ENCODE data around the gene AP1S1. TPM values are rescaled to one million over a fixed set of nuclear protein-coding genes. Genes with fewer than 3 reads are reported as not detected.

Gene AP1S1
- total and polyA plus RNA-seq, 9 of the 15 experiments (the other 6 are each of a cell fraction or from before 2014, with no cell fraction given) = 4.4 to 149 (median 89.4) TPM

DNA sequence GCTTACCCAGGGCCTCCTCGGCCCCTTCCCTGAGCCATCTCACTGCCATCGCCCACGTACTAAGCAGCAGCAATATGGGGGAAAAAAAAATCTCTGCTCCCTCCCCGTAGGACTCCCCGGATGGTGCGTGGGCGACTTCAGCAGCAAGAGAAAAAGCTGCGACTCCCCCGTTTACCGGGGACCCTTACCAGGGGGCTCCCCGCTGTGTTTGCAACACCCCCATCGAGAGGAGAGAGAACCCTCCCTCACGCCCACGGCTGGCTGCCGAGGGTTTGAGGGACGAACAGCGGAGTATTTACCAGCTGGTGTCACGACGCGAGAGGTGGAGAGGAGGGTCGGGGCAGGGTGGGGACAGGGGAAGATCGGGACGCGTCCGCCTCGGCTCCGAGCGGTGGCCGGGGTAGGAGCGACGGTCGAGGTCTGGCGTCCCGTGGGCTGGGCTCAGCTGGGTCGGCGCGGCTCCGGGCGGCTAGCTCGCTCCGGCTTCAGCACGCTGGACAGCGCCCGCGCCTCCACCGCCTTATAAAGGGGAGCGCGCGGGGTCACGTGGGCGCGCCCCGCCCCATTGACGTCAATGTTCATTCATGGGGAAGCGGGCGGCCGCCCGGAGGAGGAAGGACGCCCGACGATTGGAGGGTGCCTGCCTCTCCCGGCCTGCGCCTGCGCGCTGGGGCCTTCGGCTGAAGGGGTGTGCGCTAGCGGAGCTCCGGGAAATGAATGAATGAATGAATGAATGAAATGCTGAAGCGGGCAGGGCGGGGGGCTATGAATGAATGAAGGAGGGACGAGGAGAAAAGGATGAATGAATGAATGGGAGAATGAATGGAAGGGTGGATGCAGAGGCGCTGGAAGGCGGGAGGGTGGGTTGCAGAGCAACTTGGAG is 11.0 kb downstream of the AP1S1 start, which contains the start of gene VGF (continued):
- TF ChIP-seq, protein P1, sequence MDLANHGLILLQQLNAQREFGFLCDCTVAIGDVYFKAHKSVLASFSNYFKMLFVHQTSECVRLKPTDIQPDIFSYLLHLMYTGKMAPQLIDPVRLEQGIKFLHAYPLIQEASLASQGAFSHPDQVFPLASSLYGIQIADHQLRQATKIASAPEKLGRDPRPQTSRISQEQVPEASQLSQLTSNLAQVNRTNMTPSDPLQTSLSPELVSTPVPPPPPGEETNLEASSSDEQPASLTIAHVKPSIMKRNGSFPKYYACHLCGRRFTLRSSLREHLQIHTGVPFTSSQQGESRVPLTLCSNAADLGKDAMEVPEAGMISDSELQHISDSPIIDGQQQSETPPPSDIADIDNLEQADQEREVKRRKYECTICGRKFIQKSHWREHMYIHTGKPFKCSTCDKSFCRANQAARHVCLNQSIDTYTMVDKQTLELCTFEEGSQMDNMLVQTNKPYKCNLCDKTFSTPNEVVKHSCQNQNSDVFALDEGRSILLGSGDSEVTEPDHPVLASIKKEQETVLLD (IDR thresholded peaks at IDR 0.05) = peak; percentile 96
- TF ChIP-seq CREB1 (IDR thresholded peaks at IDR 0.05) (peak; percentile 84), CREB1 (CRISPR knock-in tag; IDR thresholded peaks at IDR 0.05) (peak; percentile 93), RBM25 (IDR thresholded peaks at IDR 0.05; ENCODE audit: low read depth, low read length, severe bottlenecking) (no peak), ZNF197 (CRISPR knock-in tag; IDR thresholded peaks at IDR 0.05; ENCODE audit: low read depth) (peak; percentile 77), CREM (IDR thresholded peaks at IDR 0.05; ENCODE audit: low read depth) (peak; percentile 94), U2AF2 (optimal IDR thresholded peaks at IDR 0.05; ENCODE audit: low read depth, low read length) (no peak), KLF16 (IDR thresholded peaks at IDR 0.05) (peak; percentile 13; the same call in 1 of the 2 replicates), SP2 (IDR thresholded peaks at IDR 0.05; ENCODE audit: extremely low read depth, low read depth, low read length, poor library complexity, severe bottlenecking) (peak; percentile 0), MIER1 (IDR thresholded peaks at IDR 0.05; ENCODE audit: low read depth) (peak; percentile 97), KAT7 (CRISPR knock-in tag; IDR thresholded peaks at IDR 0.05; ENCODE audit: borderline replicate concordance) (peak; percentile 86; the same call in 1 of the 2 replicates), CHD2 (IDR thresholded peaks at IDR 0.05; ENCODE audit: low read depth, low read length) (no peak), EHMT2 (IDR thresholded peaks at IDR 0.05) (peak; percentile 100), TEAD2 (tag; IDR thresholded peaks at IDR 0.05) (no peak), FOXA3 (CRISPR knock-in tag; conservative IDR thresholded peaks at IDR 0.05 in 1 of 2, IDR thresholded peaks at IDR 0.05 in 1 of 2) (peak in 1 of 2 experiments; percentile 82; a peak in 1 of 4 replicates), U2AF1 (optimal IDR thresholded peaks at IDR 0.05; ENCODE audit: low read depth, low read length) (peak; percentile 90)
- TF ChIP-seq, protein P2, sequence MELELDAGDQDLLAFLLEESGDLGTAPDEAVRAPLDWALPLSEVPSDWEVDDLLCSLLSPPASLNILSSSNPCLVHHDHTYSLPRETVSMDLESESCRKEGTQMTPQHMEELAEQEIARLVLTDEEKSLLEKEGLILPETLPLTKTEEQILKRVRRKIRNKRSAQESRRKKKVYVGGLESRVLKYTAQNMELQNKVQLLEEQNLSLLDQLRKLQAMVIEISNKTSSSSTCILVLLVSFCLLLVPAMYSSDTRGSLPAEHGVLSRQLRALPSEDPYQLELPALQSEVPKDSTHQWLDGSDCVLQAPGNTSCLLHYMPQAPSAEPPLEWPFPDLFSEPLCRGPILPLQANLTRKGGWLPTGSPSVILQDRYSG (tag; conservative IDR thresholded peaks at IDR 0.05; ENCODE audit: low read depth) = no peak
- TF ChIP-seq, protein P3, sequence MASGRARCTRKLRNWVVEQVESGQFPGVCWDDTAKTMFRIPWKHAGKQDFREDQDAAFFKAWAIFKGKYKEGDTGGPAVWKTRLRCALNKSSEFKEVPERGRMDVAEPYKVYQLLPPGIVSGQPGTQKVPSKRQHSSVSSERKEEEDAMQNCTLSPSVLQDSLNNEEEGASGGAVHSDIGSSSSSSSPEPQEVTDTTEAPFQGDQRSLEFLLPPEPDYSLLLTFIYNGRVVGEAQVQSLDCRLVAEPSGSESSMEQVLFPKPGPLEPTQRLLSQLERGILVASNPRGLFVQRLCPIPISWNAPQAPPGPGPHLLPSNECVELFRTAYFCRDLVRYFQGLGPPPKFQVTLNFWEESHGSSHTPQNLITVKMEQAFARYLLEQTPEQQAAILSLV (tag; IDR thresholded peaks at IDR 0.05) = no peak
- TF ChIP-seq, protein P4, sequence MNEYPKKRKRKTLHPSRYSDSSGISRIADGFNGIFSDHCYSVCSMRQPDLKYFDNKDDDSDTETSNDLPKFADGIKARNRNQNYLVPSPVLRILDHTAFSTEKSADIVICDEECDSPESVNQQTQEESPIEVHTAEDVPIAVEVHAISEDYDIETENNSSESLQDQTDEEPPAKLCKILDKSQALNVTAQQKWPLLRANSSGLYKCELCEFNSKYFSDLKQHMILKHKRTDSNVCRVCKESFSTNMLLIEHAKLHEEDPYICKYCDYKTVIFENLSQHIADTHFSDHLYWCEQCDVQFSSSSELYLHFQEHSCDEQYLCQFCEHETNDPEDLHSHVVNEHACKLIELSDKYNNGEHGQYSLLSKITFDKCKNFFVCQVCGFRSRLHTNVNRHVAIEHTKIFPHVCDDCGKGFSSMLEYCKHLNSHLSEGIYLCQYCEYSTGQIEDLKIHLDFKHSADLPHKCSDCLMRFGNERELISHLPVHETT (CRISPR knock-in tag; conservative IDR thresholded peaks at IDR 0.05 in 1 of 2, IDR thresholded peaks at IDR 0.05 in 1 of 2) = peak; percentile 27 to 86; a peak in 2 of 4 replicates
- TF ChIP-seq, protein P5, sequence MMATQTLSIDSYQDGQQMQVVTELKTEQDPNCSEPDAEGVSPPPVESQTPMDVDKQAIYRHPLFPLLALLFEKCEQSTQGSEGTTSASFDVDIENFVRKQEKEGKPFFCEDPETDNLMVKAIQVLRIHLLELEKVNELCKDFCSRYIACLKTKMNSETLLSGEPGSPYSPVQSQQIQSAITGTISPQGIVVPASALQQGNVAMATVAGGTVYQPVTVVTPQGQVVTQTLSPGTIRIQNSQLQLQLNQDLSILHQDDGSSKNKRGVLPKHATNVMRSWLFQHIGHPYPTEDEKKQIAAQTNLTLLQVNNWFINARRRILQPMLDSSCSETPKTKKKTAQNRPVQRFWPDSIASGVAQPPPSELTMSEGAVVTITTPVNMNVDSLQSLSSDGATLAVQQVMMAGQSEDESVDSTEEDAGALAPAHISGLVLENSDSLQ (IDR thresholded peaks at IDR 0.05) = peak; percentile 56
